Suprapubic skin (tissue), 4 donors: ENCODE results near the gene ACTR8. TPM values are rescaled to one million over a fixed set of nuclear protein-coding genes. Genes with fewer than 3 reads are reported as not detected.

Experiments used
- DNase-seq, 2 donors: peaks; one replicate each; pipeline ENCODE4 v3.0.0-alpha.2; 2019; ENCODE audit warnings: low spot score in 2 of 2
- H3K27ac ChIP-seq: fragments of 200-600 bp; sonication (generic); one replicate; pipeline ENCODE4 v1.5.1; 2019
- H3K27me3 ChIP-seq: fragments of 200-600 bp; sonication (generic); one replicate; pipeline ENCODE4 v1.5.1; 2019
- H3K36me3 ChIP-seq: fragments of 200-600 bp; sonication (generic); one replicate; pipeline ENCODE4 v1.5.1; 2019
- H3K4me1 ChIP-seq: fragments of 200-600 bp; sonication (generic); one replicate; pipeline ENCODE4 v1.5.1; 2019
- H3K4me3 ChIP-seq: fragments of 200-600 bp; sonication (generic); one replicate; pipeline ENCODE4 v1.5.1; 2019; ENCODE audit warnings: mild to moderate bottlenecking
- H3K9me3 ChIP-seq: fragments of 200-600 bp; sonication (generic); one replicate; pipeline ENCODE4 v1.5.1; 2019
- CTCF ChIP-seq, 2 donors: fragments of 200-600 bp in 1 of 2; fragments of 450-650 bp in 1 of 2; sonication (generic) in 1 of 2; IDR thresholded peaks; one replicate each; pipeline ENCODE4 v1.5.1; 2016 to 2019; ENCODE audit warnings: antibody characterized with exemption in 2 of 2, mild to moderate bottlenecking in 1 of 2, moderate library complexity in 1 of 2
- EP300 ChIP-seq: sonication (generic); formaldehyde crosslinking; IDR thresholded peaks from one replicate; pipeline ENCODE4 v1.6.1; 2017; ENCODE audit warnings: antibody characterized with exemption
- POLR2A ChIP-seq, 2 donors: fragments of 450-650 bp; IDR thresholded peaks; one replicate each; pipeline ENCODE4 v1.6.1; 2017; ENCODE audit warnings: antibody characterized with exemption in 2 of 2, mild to moderate bottlenecking in 2 of 2, moderate library complexity in 2 of 2
- POLR2AphosphoS5 ChIP-seq, 3 donors: sonication (generic); formaldehyde crosslinking; IDR thresholded peaks; one replicate each; pipeline ENCODE4 v1.6.1; 2017; ENCODE audit warnings: antibody characterized with exemption in 3 of 3
- WGBS: methylation state at CpG from one replicate; pipeline ENCODE4 v1.1.5; 2018; 5-methylcytosine and 5-hydroxymethylcytosine counted together
- total RNA-seq, 4 donors: library from RNA; depleted of rRNA; stranded (reverse); fragments of >200 nt; gene quantifications; one replicate each; pipeline ENCODE4 v1.1.0, GENCODE V29; 2016

ACTR8 gene
- total RNA-seq, 4 donors from 2014 or later, result 15.0 to 21.3 (median 15.8) TPM

- 6% methylated on average over 21 of the region's 21 CpGs for WGBS
- Histone ChIP-seq H3K4me1 (peaks cover 16% of the 10 kb centered on the region), H3K9me3 (no peaks in the 10 kb centered on the region), H3K27ac (peak overlapping the region; percentile 92), H3K36me3 (peaks cover 5% of the 10 kb centered on the region), H3K27me3 (no peaks in the 10 kb centered on the region), H3K4me3 (peak overlapping the region; percentile 96)
- TF ChIP-seq POLR2A (IDR thresholded peaks at IDR 0.05) (no peak), POLR2AphosphoS5 (IDR thresholded peaks at IDR 0.05) (no peak), CTCF (IDR thresholded peaks at IDR 0.05) (no peak), EP300 (no peak)
- DNase-seq, result no peak
Observed at GRCh38 chr3:53890726-53891475, 8.9 kb upstream of the ACTR8 start.

- peaks cover 30% of the 10 kb centered on the region for H3K36me3 ChIP-seq
- 90% methylated on average over 1 of the region's 1 CpG for WGBS
- no peak overlapping the region for H3K27ac ChIP-seq
- peaks cover 16% of the 10 kb centered on the region for H3K4me1 ChIP-seq
- DNase-seq, result no peak
- H3K4me3 ChIP-seq, result no peak overlapping the region
- no peaks in the 10 kb centered on the region for H3K27me3 ChIP-seq
- TF ChIP-seq CTCF (IDR thresholded peaks at IDR 0.05) (no peak), POLR2A (IDR thresholded peaks at IDR 0.05) (no peak), POLR2AphosphoS5 (IDR thresholded peaks at IDR 0.05) (no peak), EP300 (no peak)
- no peaks in the 10 kb centered on the region for H3K9me3 ChIP-seq
Observed at GRCh38 chr3:53888232-53888631, 6.3 kb upstream of the ACTR8 start.

GRCh38 chr3:53887446-53887845 is 5.5 kb upstream of the ACTR8 start:
- H3K27me3 ChIP-seq, result no peaks in the 10 kb centered on the region
- H3K4me3 ChIP-seq, result no peak overlapping the region
- peaks cover 17% of the 10 kb centered on the region for H3K4me1 ChIP-seq
- H3K36me3 ChIP-seq, result peaks cover 30% of the 10 kb centered on the region
- no peak for TF ChIP-seq POLR2AphosphoS5 (IDR thresholded peaks at IDR 0.05)
- no peak for TF ChIP-seq EP300
- TF ChIP-seq CTCF (IDR thresholded peaks at IDR 0.05), result no peak
- TF ChIP-seq POLR2A (IDR thresholded peaks at IDR 0.05), result no peak
- H3K27ac ChIP-seq, result no peak overlapping the region
- H3K9me3 ChIP-seq, result no peaks in the 10 kb centered on the region
- DNase-seq, result no peak

GRCh38 chr3:53885239-53885638 is 3.3 kb upstream of the ACTR8 start:
- no peaks in the 10 kb centered on the region for H3K27me3 ChIP-seq
- DNase-seq, result no peak
- no peak for TF ChIP-seq EP300
- no peak for TF ChIP-seq CTCF (IDR thresholded peaks at IDR 0.05)
- no peak for TF ChIP-seq POLR2A (IDR thresholded peaks at IDR 0.05)
- no peak for TF ChIP-seq POLR2AphosphoS5 (IDR thresholded peaks at IDR 0.05)
- peaks cover 30% of the 10 kb centered on the region for H3K36me3 ChIP-seq
- H3K4me1 ChIP-seq, result peaks cover 20% of the 10 kb centered on the region
- no peak overlapping the region for H3K27ac ChIP-seq
- H3K9me3 ChIP-seq, result no peaks in the 10 kb centered on the region
- 96% methylated on average over 3 of the region's 3 CpGs for WGBS
- no peak overlapping the region for H3K4me3 ChIP-seq

DNA sequence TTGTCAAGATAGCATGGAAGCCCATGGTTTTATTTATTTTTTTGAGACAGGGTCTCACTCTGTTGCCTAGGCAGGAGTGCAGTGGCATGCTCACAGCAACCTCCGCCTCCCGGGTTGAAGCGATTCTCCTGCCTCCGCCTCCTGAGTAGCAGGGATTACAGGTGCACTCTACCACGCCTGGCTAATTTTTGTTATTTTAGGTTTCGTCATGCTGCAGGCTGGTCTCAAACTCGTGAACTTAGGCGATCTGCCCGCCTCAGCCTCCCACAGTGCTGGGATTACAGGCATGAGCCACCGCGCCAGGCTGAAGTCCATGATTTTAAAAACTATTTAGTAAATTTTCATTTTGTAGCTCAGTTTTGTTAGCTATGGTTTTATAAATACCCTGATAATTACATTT is 2.7 kb upstream of the ACTR8 start:
- Histone ChIP-seq H3K36me3 (peaks cover 33% of the 10 kb centered on the region), H3K27ac (no peak overlapping the region), H3K4me1 (peaks cover 18% of the 10 kb centered on the region), H3K9me3 (no peaks in the 10 kb centered on the region), H3K27me3 (no peaks in the 10 kb centered on the region), H3K4me3 (no peak overlapping the region)
- no peak for TF ChIP-seq EP300
- no peak for TF ChIP-seq CTCF (IDR thresholded peaks at IDR 0.05)
- TF ChIP-seq POLR2AphosphoS5 (IDR thresholded peaks at IDR 0.05), result no peak
- no peak for TF ChIP-seq POLR2A (IDR thresholded peaks at IDR 0.05)
- 88% methylated on average over 11 of the region's 11 CpGs for WGBS
- no peak for DNase-seq
